Astrocyte of the hippocampus (primary cell): Measurements from ENCODE around the gene SPOCK1.

Experiments
- DNase-seq: peaks from one replicate; pipeline ENCODE4 v3.0.0; 2011; ENCODE audit warnings: low read depth, low spot score

Gene SPOCK1

GRCh38 chr5:137296213-137296781 lies 202.8 kb downstream of the SPOCK1 start:
- peak; percentile 85 for DNase-seq

GRCh38 chr5:137294604-137295003 lies 204.5 kb downstream of the SPOCK1 start:
- no peak for DNase-seq

GRCh38 chr5:137292461-137293027 lies 206.6 kb downstream of the SPOCK1 start:
- DNase-seq, result no peak

- DNase-seq, result no peak
Observed at GRCh38 chr5:137291436-137291835, 207.7 kb downstream of the SPOCK1 start.

- no peak for DNase-seq
Observed at GRCh38 chr5:137291031-137291430, 208.1 kb downstream of the SPOCK1 start.

- no peak for DNase-seq
Observed at GRCh38 chr5:137290373-137290772, 208.8 kb downstream of the SPOCK1 start.

- no peak for DNase-seq
Observed at GRCh38 chr5:137289856-137290255, 209.3 kb downstream of the SPOCK1 start.

GRCh38 chr5:137287569-137287968 lies 211.6 kb downstream of the SPOCK1 start:
- no peak for DNase-seq

- DNase-seq, result no peak
Observed at GRCh38 chr5:137286025-137286610, 213.0 kb downstream of the SPOCK1 start.

- no peak for DNase-seq
Observed at GRCh38 chr5:137283801-137284200, 215.3 kb downstream of the SPOCK1 start.

GRCh38 chr5:137282216-137282615 lies 216.9 kb downstream of the SPOCK1 start:
- DNase-seq, result peak; percentile 58

GRCh38 chr5:137281201-137281600 lies 217.9 kb downstream of the SPOCK1 start:
- peak; percentile 65 for DNase-seq

GRCh38 chr5:137280656-137281055 lies 218.5 kb downstream of the SPOCK1 start:
- DNase-seq, result peak; percentile 33

- no peak for DNase-seq
Observed at GRCh38 chr5:137279521-137280231, 219.4 kb downstream of the SPOCK1 start.

- DNase-seq, result no peak
Observed at GRCh38 chr5:137278476-137278875, 220.7 kb downstream of the SPOCK1 start.

- no peak for DNase-seq
Observed at GRCh38 chr5:137275083-137275482, 224.0 kb downstream of the SPOCK1 start.

- peak; percentile 44 for DNase-seq
Observed at GRCh38 chr5:137273511-137273910, 225.6 kb downstream of the SPOCK1 start.

GRCh38 chr5:137272831-137273230 lies 226.3 kb downstream of the SPOCK1 start:
- no peak for DNase-seq

- no peak for DNase-seq
Observed at GRCh38 chr5:137269946-137270345, 229.2 kb downstream of the SPOCK1 start.

GRCh38 chr5:137269274-137269673 lies 229.9 kb downstream of the SPOCK1 start:
- DNase-seq, result no peak

GRCh38 chr5:137268646-137269045 lies 230.5 kb downstream of the SPOCK1 start:
- no peak for DNase-seq

GRCh38 chr5:137266186-137266585 lies 232.9 kb downstream of the SPOCK1 start:
- DNase-seq, result no peak

GRCh38 chr5:137265457-137265856 lies 233.7 kb downstream of the SPOCK1 start:
- no peak for DNase-seq
